A673 (cell line): ENCODE results near the gene UBALD2.

Experiments
- EZH2 ChIP-seq: fragments of 200-600 bp; sonication (generic); IDR thresholded peaks from 2 replicates; pipeline ENCODE4 v1.6.1; 2017; ENCODE audit warnings: borderline replicate concordance, low read depth, mild to moderate bottlenecking, mixed read lengths, antibody characterized with exemption, low read length; ENCODE audit not compliant: poor library complexity, severe bottlenecking
- TF ChIP-seq, protein P1 (sequence below): fragments of 300-800, 200-600 bp; sonication (generic); conservative IDR thresholded peaks from 2 replicates; pipeline ENCODE4 v1.5.1; 2017; ENCODE audit warnings: low read depth, mild to moderate bottlenecking, antibody characterized with exemption, low read length, moderate library complexity, mixed read lengths

DNA sequence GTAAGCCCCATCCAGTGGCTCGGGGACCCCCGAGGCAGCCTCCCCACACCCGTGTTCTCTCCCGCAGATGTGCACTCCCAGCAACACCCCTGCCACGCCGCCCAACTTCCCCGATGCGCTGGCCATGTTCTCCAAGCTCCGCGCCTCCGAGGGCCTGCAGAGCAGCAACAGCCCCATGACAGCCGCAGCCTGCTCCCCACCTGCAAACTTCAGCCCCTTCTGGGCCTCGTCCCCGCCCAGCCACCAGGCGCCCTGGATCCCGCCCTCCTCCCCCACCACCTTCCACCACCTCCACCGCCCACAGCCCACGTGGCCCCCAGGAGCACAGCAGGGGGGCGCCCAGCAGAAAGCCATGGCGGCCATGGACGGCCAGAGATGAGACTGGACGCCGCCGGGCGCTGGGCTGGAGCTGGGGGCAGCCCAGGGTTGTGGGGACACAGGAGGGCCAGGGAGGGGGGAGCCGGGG, 5.0 kb downstream of the UBALD2 start:
- TF ChIP-seq EZH2: no peak
- TF ChIP-seq, protein P1, sequence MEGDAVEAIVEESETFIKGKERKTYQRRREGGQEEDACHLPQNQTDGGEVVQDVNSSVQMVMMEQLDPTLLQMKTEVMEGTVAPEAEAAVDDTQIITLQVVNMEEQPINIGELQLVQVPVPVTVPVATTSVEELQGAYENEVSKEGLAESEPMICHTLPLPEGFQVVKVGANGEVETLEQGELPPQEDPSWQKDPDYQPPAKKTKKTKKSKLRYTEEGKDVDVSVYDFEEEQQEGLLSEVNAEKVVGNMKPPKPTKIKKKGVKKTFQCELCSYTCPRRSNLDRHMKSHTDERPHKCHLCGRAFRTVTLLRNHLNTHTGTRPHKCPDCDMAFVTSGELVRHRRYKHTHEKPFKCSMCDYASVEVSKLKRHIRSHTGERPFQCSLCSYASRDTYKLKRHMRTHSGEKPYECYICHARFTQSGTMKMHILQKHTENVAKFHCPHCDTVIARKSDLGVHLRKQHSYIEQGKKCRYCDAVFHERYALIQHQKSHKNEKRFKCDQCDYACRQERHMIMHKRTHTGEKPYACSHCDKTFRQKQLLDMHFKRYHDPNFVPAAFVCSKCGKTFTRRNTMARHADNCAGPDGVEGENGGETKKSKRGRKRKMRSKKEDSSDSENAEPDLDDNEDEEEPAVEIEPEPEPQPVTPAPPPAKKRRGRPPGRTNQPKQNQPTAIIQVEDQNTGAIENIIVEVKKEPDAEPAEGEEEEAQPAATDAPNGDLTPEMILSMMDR: no peak
